ENCODE measurements around the gene FSHR. TPM values are rescaled to one million over a fixed set of nuclear protein-coding genes. Genes with fewer than 3 reads are reported as not detected.

The FSHR gene
- total RNA-seq (2021) (not detected in 2 replicates), Bru-seq, nascent RNA (percentile 1 among the genes with signal in this experiment), BruChase-seq, experiment 1, labeled RNA remaining after a 2-hour chase (percentile 1 among the genes with signal in this experiment), BruChase-seq, experiment 2, labeled RNA remaining after a 6-hour chase (percentile 0 among the genes with signal in this experiment)
- long read RNA-seq, result 0 reads

- Histone ChIP-seq H3K9me3 (ENCODE audit: low read depth, low read length, poor library complexity, severe bottlenecking) (no peaks in the 10 kb centered on the region), H3K4me1 (ENCODE audit: insufficient read depth, low read length, poor library complexity, severe bottlenecking) (no peaks in the 10 kb centered on the region), H3K36me3 (ENCODE audit: insufficient read depth, low read length, poor library complexity, severe bottlenecking) (no peaks in the 10 kb centered on the region), H3K4me3 (ENCODE audit: low read depth, low read length, poor library complexity, severe bottlenecking) (no peak within 1 kb of the TSS), H3K27me3 (replicated peaks; ENCODE audit: insufficient read depth, low read depth, low read length, poor library complexity) (no peaks in the 10 kb centered on the region), H3K27ac (ENCODE audit: low read depth, low read length, poor library complexity, severe bottlenecking) (no peak within 1 kb of the TSS)
- DNase-seq (ENCODE audit: low spot score), result no peak
- BruUV-seq (replicated peaks), result no TSS peak
- intact Hi-C loops (cut with micrococcal nuclease; ENCODE audit: unreplicated experiment), result no loop called here
- no peak for TF ChIP-seq CTCF (conservative IDR thresholded peaks at IDR 0.05; ENCODE audit: low read depth, low read length)
- no peak for TF ChIP-seq EZH2 (IDR thresholded peaks at IDR 0.05; ENCODE audit: borderline replicate concordance, low read depth, low read length, poor library complexity, severe bottlenecking)
- CTCF ChIA-PET, result no interaction called here
- POLR2A ChIA-PET (ENCODE audit: low non-redundant PET), result no interaction called here
Measured at GRCh38 chr2:49154140-49154539, at the start of gene FSHR. Gene FSHR (minus strand): TSS chr2:49154515. CDS start chr2:49154417, 98 bp downstream.

GRCh38 chr2:49199266-49199665 lies 45.0 kb upstream of the FSHR start:
- ChIA-PET CTCF (no interaction called here), POLR2A (ENCODE audit: low non-redundant PET) (no interaction called here)
- no peak for DNase-seq (ENCODE audit: low spot score)
- TF ChIP-seq CTCF (conservative IDR thresholded peaks at IDR 0.05; ENCODE audit: low read depth, low read length) (no peak), EZH2 (IDR thresholded peaks at IDR 0.05; ENCODE audit: borderline replicate concordance, low read depth, low read length, poor library complexity, severe bottlenecking) (no peak)
- no TSS peak for BruUV-seq (replicated peaks)
- Histone ChIP-seq H3K9me3 (ENCODE audit: low read depth, low read length, poor library complexity, severe bottlenecking) (no peaks in the 10 kb centered on the region), H3K36me3 (ENCODE audit: insufficient read depth, low read length, poor library complexity, severe bottlenecking) (no peaks in the 10 kb centered on the region), H3K4me1 (ENCODE audit: insufficient read depth, low read length, poor library complexity, severe bottlenecking) (no peaks in the 10 kb centered on the region), H3K4me3 (ENCODE audit: low read depth, low read length, poor library complexity, severe bottlenecking) (no peak overlapping the region), H3K27me3 (replicated peaks; ENCODE audit: insufficient read depth, low read depth, low read length, poor library complexity) (no peaks in the 10 kb centered on the region), H3K27ac (ENCODE audit: low read depth, low read length, poor library complexity, severe bottlenecking) (no peak overlapping the region)
- intact Hi-C loops (cut with micrococcal nuclease; ENCODE audit: unreplicated experiment), result no loop called here

GRCh38 chr2:49194701-49195100 lies 40.4 kb upstream of the FSHR start:
- no peaks in the 10 kb centered on the region for H3K4me1 ChIP-seq (ENCODE audit: insufficient read depth, low read length, poor library complexity, severe bottlenecking)
- no peaks in the 10 kb centered on the region for H3K27me3 ChIP-seq (replicated peaks; ENCODE audit: insufficient read depth, low read depth, low read length, poor library complexity)
- H3K4me3 ChIP-seq (ENCODE audit: low read depth, low read length, poor library complexity, severe bottlenecking), result no peak overlapping the region
- no peak for TF ChIP-seq EZH2 (IDR thresholded peaks at IDR 0.05; ENCODE audit: borderline replicate concordance, low read depth, low read length, poor library complexity, severe bottlenecking)
- no peak for TF ChIP-seq CTCF (conservative IDR thresholded peaks at IDR 0.05; ENCODE audit: low read depth, low read length)
- CTCF ChIA-PET, result no interaction called here
- DNase-seq (ENCODE audit: low spot score), result no peak
- H3K36me3 ChIP-seq (ENCODE audit: insufficient read depth, low read length, poor library complexity, severe bottlenecking), result no peaks in the 10 kb centered on the region
- no TSS peak for BruUV-seq (replicated peaks)
- intact Hi-C loops (cut with micrococcal nuclease; ENCODE audit: unreplicated experiment), result no loop called here
- H3K9me3 ChIP-seq (ENCODE audit: low read depth, low read length, poor library complexity, severe bottlenecking), result no peaks in the 10 kb centered on the region
- no peak overlapping the region for H3K27ac ChIP-seq (ENCODE audit: low read depth, low read length, poor library complexity, severe bottlenecking)
- POLR2A ChIA-PET (ENCODE audit: low non-redundant PET), result interaction anchor here (0.6 kb wide), 1 partner anchor 128 kb away, joined by 3 read pairs; no protein-coding TSS in a partner anchor

All from A673 (cell line).